ENCODE data around the gene SLC2A4. TPM values are rescaled to one million over a fixed set of nuclear protein-coding genes. Genes with fewer than 3 reads are reported as not detected.
"Not testable (repeated sequence)": the region's sequence is repeated elsewhere in the genome, so short reads cannot be mapped to it uniquely, and the experiment has no call there.

Gene SLC2A4
- total and polyA plus RNA-seq, 3 experiments from 2014 or later, result 0.18 to 0.24 TPM; not detected in 1

- H3K4me1 ChIP-seq (ENCODE audit: insufficient read depth, low read length), result peaks cover 47% of the 10 kb centered on the region
- peaks cover 0 to 2% of the 10 kb centered on the region in 2 donors for H3K27me3 Mint-ChIP-seq
- peak overlapping the region; percentile 91 to 99 (median 97) for H3K4me3 Mint-ChIP-seq
- peak overlapping the region; percentile 79 for H3K4me3 ChIP-seq (ENCODE audit: low read length)
- H3K36me3 ChIP-seq (ENCODE audit: insufficient read depth, low read length), result no peaks in the 10 kb centered on the region
- POLR2A ChIA-PET, result interaction anchor here (0.7 to 2.5 kb wide), 17 partner anchors 9 to 357 kb away, joined by 3 to 21 read pairs (median 4); partner anchors contain the start of genes DVL2, GABARAP, GPS2 and KCTD11
- no peaks in the 10 kb centered on the region for H3K27me3 ChIP-seq (ENCODE audit: insufficient read depth, low read length, poor library complexity, severe bottlenecking)
- H3K9me3 ChIP-seq (ENCODE audit: low read length), result no peaks in the 10 kb centered on the region
- peak; percentile 70 to 87 (median 81) for DNase-seq
- peaks cover 0 to 27% (median 0%) of the 10 kb centered on the region in 3 donors for H3K36me3 Mint-ChIP-seq
- H3K9me3 Mint-ChIP-seq, result no peaks in the 10 kb centered on the region
- peak overlapping the region; percentile 95 to 99 (median 97) for H3K27ac Mint-ChIP-seq
- peaks cover 36 to 60% (median 46%) of the 10 kb centered on the region in 3 donors for H3K4me1 Mint-ChIP-seq
- CTCF ChIA-PET, result interaction anchor here (0.6 to 9.8 kb wide), 15 partner anchors 8 to 357 kb away, joined by 3 to 85 read pairs (median 5); partner anchors contain the start of genes ACAP1, TMEM95 and TP53
- H3K27ac ChIP-seq (ENCODE audit: low read depth, low read length), result peak overlapping the region; percentile 82
Observed at GRCh38 chr17:7329997-7330637, 48.6 kb downstream of the SLC2A4 start.

- ChIA-PET POLR2A (interaction anchor here (1.3 to 2.5 kb wide), 3 partner anchors 15 to 20 kb away, joined by 4 to 21 read pairs (median 11); partner anchors contain the start of genes GPS2 and KCTD11), CTCF (interaction anchor here (1.0 to 1.6 kb wide), 7 partner anchors 9 to 106 kb away, joined by 3 to 6 read pairs (median 5); no protein-coding TSS in a partner anchor)
- Histone ChIP-seq H3K4me3 (ENCODE audit: low read length) (peak overlapping the region; percentile 79), H3K36me3 (ENCODE audit: insufficient read depth, low read length) (no peaks in the 10 kb centered on the region), H3K4me1 (ENCODE audit: insufficient read depth, low read length) (peaks cover 52% of the 10 kb centered on the region), H3K27me3 (ENCODE audit: insufficient read depth, low read length, poor library complexity, severe bottlenecking) (no peaks in the 10 kb centered on the region), H3K9me3 (ENCODE audit: low read length) (no peaks in the 10 kb centered on the region), H3K27ac (ENCODE audit: low read depth, low read length) (peak overlapping the region; percentile 82)
- H3K4me3 Mint-ChIP-seq, result peak overlapping the region; percentile 91 to 99 (median 97)
- H3K27ac Mint-ChIP-seq, result peak overlapping the region in 4 of 8 donors; percentile 14 to 99 (median 97)
- no peaks in the 10 kb centered on the region for H3K9me3 Mint-ChIP-seq
- no peak for DNase-seq
- peaks cover 0 to 2% of the 10 kb centered on the region in 2 donors for H3K27me3 Mint-ChIP-seq
- peaks cover 0 to 22% (median 0%) of the 10 kb centered on the region in 3 donors for H3K36me3 Mint-ChIP-seq
- H3K4me1 Mint-ChIP-seq, result peaks cover 41 to 65% (median 51%) of the 10 kb centered on the region in 3 donors
Observed at GRCh38 chr17:7330638-7331015, 49.1 kb downstream of the SLC2A4 start.

- POLR2A ChIA-PET, result interaction anchor here (0.6 kb wide), 1 partner anchor 36 kb away, joined by 6 read pairs; no protein-coding TSS in a partner anchor
- Histone ChIP-seq H3K27me3 (ENCODE audit: insufficient read depth, low read length, poor library complexity, severe bottlenecking) (no peaks in the 10 kb centered on the region), H3K27ac (ENCODE audit: low read depth, low read length) (no peak overlapping the region), H3K4me1 (ENCODE audit: insufficient read depth, low read length) (peaks cover 60% of the 10 kb centered on the region), H3K36me3 (ENCODE audit: insufficient read depth, low read length) (no peaks in the 10 kb centered on the region), H3K9me3 (ENCODE audit: low read length) (no peaks in the 10 kb centered on the region), H3K4me3 (ENCODE audit: low read length) (peak overlapping the region; percentile 29)
- peaks cover 0 to 16% (median 0%) of the 10 kb centered on the region in 3 donors for H3K36me3 Mint-ChIP-seq
- H3K9me3 Mint-ChIP-seq, result no peaks in the 10 kb centered on the region
- CTCF ChIA-PET, result no interaction called here
- DNase-seq, result no peak
- H3K4me1 Mint-ChIP-seq, result peaks cover 49 to 76% (median 61%) of the 10 kb centered on the region in 3 donors
- peaks cover 0 to 2% of the 10 kb centered on the region in 2 donors for H3K27me3 Mint-ChIP-seq
- H3K27ac Mint-ChIP-seq, result peak overlapping the region in 7 of 8 donors; percentile 6 to 92 (median 65)
- peak overlapping the region; percentile 38 to 87 (median 60) for H3K4me3 Mint-ChIP-seq
Observed at GRCh38 chr17:7332111-7332510, 50.6 kb downstream of the SLC2A4 start.

GRCh38 chr17:7332600-7333069, 51.1 kb downstream of the SLC2A4 start:
- peak overlapping the region; percentile 6 to 92 (median 81) for H3K27ac Mint-ChIP-seq
- Histone ChIP-seq H3K4me3 (ENCODE audit: low read length) (peak overlapping the region; percentile 29), H3K4me1 (ENCODE audit: insufficient read depth, low read length) (peaks cover 66% of the 10 kb centered on the region)
- CTCF ChIA-PET; H3K9me3 ChIP-seq (ENCODE audit: low read length); POLR2A ChIA-PET; H3K9me3 Mint-ChIP-seq; H3K27me3 ChIP-seq (ENCODE audit: insufficient read depth, low read length, poor library complexity, severe bottlenecking); H3K36me3 ChIP-seq (ENCODE audit: insufficient read depth, low read length); H3K27ac ChIP-seq (ENCODE audit: low read depth, low read length); H3K27me3 Mint-ChIP-seq: not testable (repeated sequence)
- DNase-seq, result peak in 4 of 5 donors; percentile 30 to 71 (median 54)
- H3K4me3 Mint-ChIP-seq, result peak overlapping the region; percentile 38 to 87 (median 60)
- peaks cover 54 to 76% (median 67%) of the 10 kb centered on the region in 3 donors for H3K4me1 Mint-ChIP-seq
- H3K36me3 Mint-ChIP-seq, result peaks cover 0 to 20% (median 3%) of the 10 kb centered on the region in 3 donors

GRCh38 chr17:7334938-7335538, 53.5 kb downstream of the SLC2A4 start:
- peaks cover 76% of the 10 kb centered on the region for H3K4me1 ChIP-seq (ENCODE audit: insufficient read depth, low read length)

GRCh38 chr17:7335765-7336164, 54.2 kb downstream of the SLC2A4 start:
- POLR2A ChIA-PET, result interaction anchor here (0.5 to 2.2 kb wide), 20 partner anchors 9 to 351 kb away, joined by 3 to 24 read pairs (median 4); partner anchors contain the start of genes GABARAP, GPS2, MPDU1 and POLR2A
- H3K4me1 ChIP-seq (ENCODE audit: insufficient read depth, low read length), result peaks cover 73% of the 10 kb centered on the region
- Mint-ChIP-seq H3K36me3 (peaks cover 0 to 31% (median 7%) of the 10 kb centered on the region in 3 donors), H3K4me1 (peaks cover 46 to 68% (median 67%) of the 10 kb centered on the region in 3 donors), H3K27ac (peak overlapping the region; percentile 81 to 98 (median 97)), H3K4me3 (peak overlapping the region; percentile 88 to 98 (median 93))
- CTCF ChIA-PET, result interaction anchor here (1.2 to 8.9 kb wide), 11 partner anchors 10 to 352 kb away, joined by 3 to 85 read pairs (median 7); partner anchors contain the start of genes NEURL4, TMEM102, TMEM95 and TP53
- not testable (repeated sequence) for H3K27me3 ChIP-seq (ENCODE audit: insufficient read depth, low read length, poor library complexity, severe bottlenecking); H3K27ac ChIP-seq (ENCODE audit: low read depth, low read length); H3K27me3 Mint-ChIP-seq; H3K9me3 ChIP-seq (ENCODE audit: low read length); H3K9me3 Mint-ChIP-seq; DNase-seq; H3K36me3 ChIP-seq (ENCODE audit: insufficient read depth, low read length)
- H3K4me3 ChIP-seq (ENCODE audit: low read length), result peak overlapping the region; percentile 99

More at GRCh38 chr17:7334938-7335538, 53.5 kb downstream of the SLC2A4 start:
- Mint-ChIP-seq H3K4me3 (peak overlapping the region; percentile 44 to 98 (median 92)), H3K9me3 (no peaks in the 10 kb centered on the region), H3K36me3 (peaks cover 0 to 26% (median 7%) of the 10 kb centered on the region in 3 donors), H3K27ac (peak overlapping the region; percentile 81 to 98 (median 96)), H3K27me3 (no peaks in the 10 kb centered on the region), H3K4me1 (peaks cover 47 to 70% (median 67%) of the 10 kb centered on the region in 3 donors)
- no peak for DNase-seq
- Histone ChIP-seq H3K9me3 (ENCODE audit: low read length) (no peaks in the 10 kb centered on the region), H3K27me3 (ENCODE audit: insufficient read depth, low read length, poor library complexity, severe bottlenecking) (no peaks in the 10 kb centered on the region), H3K27ac (ENCODE audit: low read depth, low read length) (no peak overlapping the region), H3K36me3 (ENCODE audit: insufficient read depth, low read length) (peaks cover 6% of the 10 kb centered on the region), H3K4me3 (ENCODE audit: low read length) (no peak overlapping the region)
- ChIA-PET CTCF (interaction anchor here (1.4 to 8.9 kb wide), 7 partner anchors 10 to 352 kb away, joined by 3 to 85 read pairs (median 7); partner anchors contain the start of genes NEURL4, TMEM95 and TP53), POLR2A (interaction anchor here (0.5 to 0.8 kb wide), 2 partner anchors 11 to 140 kb away, joined by 3 to 4 read pairs; no protein-coding TSS in a partner anchor)
